Transverse colon (tissue), 4 donors: ENCODE measurements around the gene ZNF689. TPM values are rescaled to one million over a fixed set of nuclear protein-coding genes. Genes with fewer than 3 reads are reported as not detected.

Experiments used
- DNase-seq: peaks from one replicate; pipeline ENCODE4 v3.0.0-alpha.2; 2019
- H3K27ac ChIP-seq, 4 donors: fragments of 200-600 bp; sonication (generic); 2 replicates each; pipeline ENCODE4 v1.5.1; 2016 to 2018; ENCODE audit warnings: inconsistent platforms in 4 of 4
- H3K27me3 ChIP-seq: fragments of 200-600 bp; sonication (generic); 2 replicates; pipeline ENCODE4 v1.5.1; 2017; ENCODE audit warnings: inconsistent platforms
- H3K36me3 ChIP-seq, 4 donors: fragments of 200-600 bp; sonication (generic); 2 replicates each; pipeline ENCODE4 v1.5.1; 2017 to 2019; ENCODE audit warnings: inconsistent platforms in 4 of 4
- H3K4me1 ChIP-seq, 4 donors: fragments of 200-600 bp; sonication (generic); 2 replicates each; pipeline ENCODE4 v1.5.1; 2017 to 2020; ENCODE audit warnings: inconsistent platforms in 4 of 4
- H3K4me3 ChIP-seq, 4 donors: fragments of 200-600 bp; sonication (generic); 1 replicate in 1 of 4; 2 replicates in 3 of 4; pipeline versions ENCODE4 v1.5.1 to v1.6.1; 2017 to 2019; ENCODE audit warnings: inconsistent platforms in 4 of 4
- H3K9me3 ChIP-seq, 2 donors: fragments of 200-600 bp; sonication (generic); 2 replicates each; pipeline ENCODE4 v1.5.1; 2017 to 2019; ENCODE audit warnings: inconsistent platforms in 2 of 2
- EP300 ChIP-seq: sonication (generic); formaldehyde crosslinking; IDR thresholded peaks from one replicate; pipeline ENCODE4 v1.6.1; 2017; ENCODE audit warnings: antibody characterized with exemption, low read depth
- POLR2A ChIP-seq: fragments of 450-650 bp; IDR thresholded peaks from one replicate; pipeline ENCODE4 v1.6.1; 2016; ENCODE audit warnings: antibody characterized with exemption, mild to moderate bottlenecking, moderate library complexity
- POLR2AphosphoS5 ChIP-seq, 3 donors: sonication (generic); formaldehyde crosslinking; IDR thresholded peaks; one replicate each; pipeline ENCODE4 v1.6.1; 2016; ENCODE audit warnings: antibody characterized with exemption in 3 of 3
- WGBS, 2 donors: methylation state at CpG; one replicate each; pipeline ENCODE4 v1.1.5; 2018; ENCODE audit warnings: low coverage in 1 of 2; 5-methylcytosine and 5-hydroxymethylcytosine counted together
- in situ Hi-C, 4 donors: fragments of 200-750 bp; cut with MboI; loops; one replicate each; pipeline versions ENCODE4 v1.15.0 to v1.15.1; 2017; ENCODE audit warnings: low sequenced_read_pairs in 3 of 4, low pct_ligation_motif_present in 1 of 4, low pct_unique_long_range_greater_than_20kb in 1 of 4
- intact Hi-C: fragments of 100-400 bp; cut with DNase I; formaldehyde crosslinking; loops from one replicate; pipeline ENCODE4 v1.15.1; 2023; ENCODE audit warnings: low total_unique reads
- total RNA-seq, 4 donors: library from RNA; depleted of rRNA; stranded (reverse); fragments of >200 nt; gene quantifications; one replicate each; pipeline ENCODE4 v1.1.0, GENCODE V29; 2016
- TF ChIP-seq, protein P1 (sequence below), 5 experiments: fragments of 200-600 bp in 3 of 5; fragments of 450-650 bp in 2 of 5; sonication (generic) in 3 of 5; IDR thresholded peaks; 1 replicate in 2 of 5; 2 replicates in 3 of 5; pipeline ENCODE4 v1.5.1; 2016 to 2017; ENCODE audit warnings: antibody characterized with exemption in 5 of 5, inconsistent platforms in 3 of 5, mild to moderate bottlenecking in 2 of 5, moderate library complexity in 1 of 5

Gene ZNF689
- total RNA-seq, 4 donors from 2014 or later = 3.4 to 77.1 (median 8.1) TPM

DNA sequence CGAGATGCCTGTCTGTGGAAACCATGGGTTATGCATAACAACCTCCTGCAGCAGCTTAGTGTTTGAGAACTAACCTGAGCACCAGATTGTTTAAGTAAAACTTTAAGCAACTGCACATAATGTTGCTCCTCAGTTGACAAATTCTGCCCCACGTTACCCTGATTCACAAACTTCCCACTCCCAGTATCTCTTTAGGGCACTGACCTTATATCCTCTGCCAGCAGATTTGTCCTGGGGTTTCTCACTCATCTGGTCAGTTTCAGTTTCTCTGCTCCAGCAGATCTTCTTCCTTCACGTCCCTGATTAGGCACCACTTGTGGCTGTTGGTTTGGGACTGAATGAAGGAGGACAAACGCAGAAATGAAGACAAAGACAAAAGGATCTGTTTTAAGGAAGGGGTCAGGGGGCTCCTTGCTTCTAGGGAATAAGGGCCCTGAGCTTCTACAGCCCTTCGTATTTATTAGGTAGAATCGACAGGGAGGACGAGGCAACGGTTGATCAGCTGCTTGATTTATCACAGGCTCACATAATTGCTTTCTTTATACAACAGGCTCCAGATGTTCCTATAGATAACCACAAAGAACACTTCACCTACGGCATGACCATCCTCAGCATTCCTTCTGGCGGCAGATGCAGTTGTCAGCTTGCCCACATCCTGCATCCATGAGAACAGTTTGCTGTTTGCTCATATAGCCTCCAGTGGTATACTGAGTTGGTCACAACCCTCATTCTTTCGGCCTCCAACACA is 13.5 kb upstream of the ZNF689 start:
- Histone ChIP-seq H3K27ac (no peak overlapping the region), H3K4me3 (no peak overlapping the region), H3K9me3 (no peaks in the 10 kb centered on the region), H3K4me1 (peaks cover 0 to 4% (median 3%) of the 10 kb centered on the region in 4 donors), H3K27me3 (no peaks in the 10 kb centered on the region), H3K36me3 (no peaks in the 10 kb centered on the region)
- no peak for DNase-seq
- in situ Hi-C loops = no loop called here
- intact Hi-C loops = loop anchor here (10.0 kb wide), 1 partner anchor 49 kb away; the partner anchor contains the start of gene ZNF688
- TF ChIP-seq EP300 (no peak), POLR2A (no peak), POLR2AphosphoS5 (IDR thresholded peaks at IDR 0.05) (no peak)
- TF ChIP-seq, protein P1, sequence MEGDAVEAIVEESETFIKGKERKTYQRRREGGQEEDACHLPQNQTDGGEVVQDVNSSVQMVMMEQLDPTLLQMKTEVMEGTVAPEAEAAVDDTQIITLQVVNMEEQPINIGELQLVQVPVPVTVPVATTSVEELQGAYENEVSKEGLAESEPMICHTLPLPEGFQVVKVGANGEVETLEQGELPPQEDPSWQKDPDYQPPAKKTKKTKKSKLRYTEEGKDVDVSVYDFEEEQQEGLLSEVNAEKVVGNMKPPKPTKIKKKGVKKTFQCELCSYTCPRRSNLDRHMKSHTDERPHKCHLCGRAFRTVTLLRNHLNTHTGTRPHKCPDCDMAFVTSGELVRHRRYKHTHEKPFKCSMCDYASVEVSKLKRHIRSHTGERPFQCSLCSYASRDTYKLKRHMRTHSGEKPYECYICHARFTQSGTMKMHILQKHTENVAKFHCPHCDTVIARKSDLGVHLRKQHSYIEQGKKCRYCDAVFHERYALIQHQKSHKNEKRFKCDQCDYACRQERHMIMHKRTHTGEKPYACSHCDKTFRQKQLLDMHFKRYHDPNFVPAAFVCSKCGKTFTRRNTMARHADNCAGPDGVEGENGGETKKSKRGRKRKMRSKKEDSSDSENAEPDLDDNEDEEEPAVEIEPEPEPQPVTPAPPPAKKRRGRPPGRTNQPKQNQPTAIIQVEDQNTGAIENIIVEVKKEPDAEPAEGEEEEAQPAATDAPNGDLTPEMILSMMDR (IDR thresholded peaks at IDR 0.05) = no peak
- 70 to 81% methylated on average over 4 to 11 of the region's 11 CpGs for WGBS, 2 donors

- intact Hi-C loops (loop anchor here (10.0 kb wide), 1 partner anchor 48 kb away; the partner anchor contains the start of gene ZNF688), in situ Hi-C loops (no loop called here)
- H3K4me1 ChIP-seq = no peaks in the 10 kb centered on the region
- H3K4me3 ChIP-seq = no peak overlapping the region
- no peaks in the 10 kb centered on the region for H3K27me3 ChIP-seq
- TF ChIP-seq POLR2A (no peak), POLR2AphosphoS5 (IDR thresholded peaks at IDR 0.05) (no peak), EP300 (no peak)
- TF ChIP-seq, protein P1 (IDR thresholded peaks at IDR 0.05) = no peak
- no peaks in the 10 kb centered on the region for H3K9me3 ChIP-seq
- no peak for DNase-seq
- WGBS, 2 donors = 60 to 73% methylated on average over 3 to 10 of the region's 10 CpGs
- no peaks in the 10 kb centered on the region for H3K36me3 ChIP-seq
- H3K27ac ChIP-seq = no peak overlapping the region
These were observed 12.4 kb upstream of the ZNF689 start for GRCh38 chr16:30622455-30623032.

DNA sequence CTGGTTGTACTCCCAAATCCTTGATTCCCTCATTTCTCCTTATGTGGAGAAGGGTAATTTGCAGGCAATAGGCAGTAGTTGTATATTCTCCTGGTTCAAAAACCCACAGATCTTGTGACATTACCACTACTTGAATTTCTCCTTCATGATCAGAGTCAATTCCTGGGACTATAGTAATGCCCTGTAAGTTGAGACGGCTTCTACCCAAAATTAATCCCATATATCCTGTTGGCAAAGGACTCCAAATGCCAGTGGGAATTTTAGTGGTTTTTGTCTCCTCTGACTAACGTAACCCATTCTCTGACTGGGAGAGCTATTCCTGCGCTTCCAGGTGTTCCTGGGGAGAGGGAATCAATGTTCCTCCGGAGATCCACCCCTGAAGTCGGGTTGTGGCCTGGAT is 11.6 kb upstream of the ZNF689 start:
- 86 to 90% methylated on average over 2 to 5 of the region's 5 CpGs for WGBS, 2 donors
- DNase-seq = no peak
- intact Hi-C loops = loop anchor here (10.0 kb wide), 1 partner anchor 47 kb away; the partner anchor contains the start of gene ZNF688
- no peak for TF ChIP-seq POLR2A
- TF ChIP-seq, protein P1 (IDR thresholded peaks at IDR 0.05) = no peak
- TF ChIP-seq EP300 = no peak
- no peak for TF ChIP-seq POLR2AphosphoS5 (IDR thresholded peaks at IDR 0.05)
- Histone ChIP-seq H3K27ac (no peak overlapping the region), H3K36me3 (no peaks in the 10 kb centered on the region), H3K27me3 (no peaks in the 10 kb centered on the region), H3K4me1 (no peaks in the 10 kb centered on the region), H3K4me3 (no peak overlapping the region), H3K9me3 (no peaks in the 10 kb centered on the region)
- in situ Hi-C loops = no loop called here

- no peaks in the 10 kb centered on the region for H3K36me3 ChIP-seq
- WGBS, 2 donors = 17 to 61% methylated on average over 1 to 3 of the region's 3 CpGs
- no peak overlapping the region for H3K27ac ChIP-seq
- no peak overlapping the region for H3K4me3 ChIP-seq
- H3K9me3 ChIP-seq = no peaks in the 10 kb centered on the region
- H3K27me3 ChIP-seq = no peaks in the 10 kb centered on the region
- in situ Hi-C loops = no loop called here
- intact Hi-C loops = loop anchor here (10.0 kb wide), 1 partner anchor 45 kb away; the partner anchor contains the start of gene ZNF688
- peaks cover 0 to 3% (median 0%) of the 10 kb centered on the region in 4 donors for H3K4me1 ChIP-seq
- DNase-seq = no peak
- TF ChIP-seq, protein P1 (IDR thresholded peaks at IDR 0.05) = no peak
- TF ChIP-seq EP300 (no peak), POLR2AphosphoS5 (IDR thresholded peaks at IDR 0.05) (no peak), POLR2A (no peak)
These were observed 10.0 kb upstream of the ZNF689 start for GRCh38 chr16:30620169-30620568.
